Activated naive CD4-positive, alpha-beta T cell treated with anti-CD3 and anti-CD28 coated beads, Interleukin-2, amount 10 ng/mL, durations not matched to agents 7 days and 5 days (primary cell): ENCODE data around the gene AP2A1.
"Not testable (repeated sequence)": the region's sequence is repeated elsewhere in the genome, so short reads cannot be mapped to it uniquely, and the experiment has no call there.

Experiments used
- CTCF ChIA-PET: fragments of 350-600 bp; sonication (Branson Sonifier 250); formaldehyde crosslinking; loops from one replicate; lab custom pipeline; 2021; ENCODE audit warnings: antibody characterized with exemption; lab: Charles Lee
- DNase-seq: peaks from one replicate; pipeline ENCODE4 v3.0.0-alpha.2; 2020
- H3K27ac Mint-ChIP-seq: one replicate; pipeline ENCODE4 v1.8.0; 2021; ENCODE audit warnings: mild to moderate bottlenecking, moderate library complexity, mixed read lengths
- H3K27me3 Mint-ChIP-seq: one replicate; pipeline ENCODE4 v1.8.0; 2021; ENCODE audit warnings: mild to moderate bottlenecking, mixed read lengths
- H3K36me3 Mint-ChIP-seq: one replicate; pipeline ENCODE4 v1.8.0; 2021; ENCODE audit warnings: mixed read lengths
- H3K4me1 Mint-ChIP-seq: one replicate; pipeline ENCODE4 v1.8.0; 2021; ENCODE audit warnings: mixed read lengths
- H3K4me3 Mint-ChIP-seq: one replicate; pipeline ENCODE4 v1.8.0; 2021; ENCODE audit warnings: mild to moderate bottlenecking, moderate library complexity, mixed read lengths
- H3K9me3 Mint-ChIP-seq: one replicate; pipeline ENCODE4 v1.8.0; 2021; ENCODE audit warnings: mixed read lengths

Gene AP2A1

DNA sequence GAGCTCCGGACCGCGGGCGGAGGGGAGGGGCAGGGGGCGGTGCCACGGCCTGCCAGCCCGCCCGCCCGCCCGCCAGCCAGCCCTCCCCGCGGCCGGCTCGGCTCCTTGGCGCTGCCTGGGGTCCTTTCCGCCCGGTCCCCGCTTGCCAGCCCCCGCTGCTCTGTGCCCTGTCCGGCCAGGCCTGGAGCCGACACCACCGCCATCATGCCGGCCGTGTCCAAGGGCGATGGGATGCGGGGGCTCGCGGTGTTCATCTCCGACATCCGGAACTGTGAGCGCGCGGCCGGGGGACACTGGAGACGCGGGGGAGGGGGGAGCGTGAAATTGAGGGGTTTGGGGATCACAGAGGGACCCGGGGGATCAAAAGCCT, at the start of gene AP2A1:
Gene AP2A1, plus strand, starts transcription at position 72 of the 370 bp plus-strand sequence. Its CDS starts 133 bp downstream, at position 205.
- DNase-seq, result no peak
- Mint-ChIP-seq H3K4me1 (peaks cover 34% of the 10 kb centered on the region), H3K27me3 (no peaks in the 10 kb centered on the region), H3K27ac (peak within 1 kb of the TSS; percentile 94), H3K4me3 (peak within 1 kb of the TSS; percentile 97), H3K36me3 (peaks cover 23% of the 10 kb centered on the region), H3K9me3 (no peaks in the 10 kb centered on the region)
- CTCF ChIA-PET, result no interaction called here

DNA sequence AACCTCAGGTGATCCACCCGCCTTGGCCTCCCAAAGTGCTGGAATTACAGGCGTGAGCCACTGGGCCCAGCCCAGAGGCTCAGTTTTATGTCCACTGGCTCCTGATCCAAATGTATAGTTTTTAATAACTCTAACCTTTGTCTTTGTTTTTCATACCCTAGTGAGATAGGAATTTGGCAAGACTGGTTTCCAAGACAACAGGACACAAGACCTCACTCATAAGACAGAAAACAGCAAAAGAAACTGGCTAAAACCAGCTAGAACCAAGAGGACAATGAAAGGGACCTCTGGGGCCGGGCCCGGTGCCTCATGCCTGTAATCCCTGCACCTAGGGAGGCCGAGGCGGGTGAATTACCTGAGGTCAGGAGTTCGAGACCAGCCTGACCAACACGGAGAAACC, 48.3 kb upstream of the AP2A1 start:
- CTCF ChIA-PET, result interaction anchor here (1.0 kb wide), 2 partner anchors 92 to 130 kb away, joined by 3 read pairs; no protein-coding TSS in a partner anchor
- H3K4me3 Mint-ChIP-seq, result peak overlapping the region; percentile 80
- peaks cover 3% of the 10 kb centered on the region for H3K9me3 Mint-ChIP-seq
- H3K36me3 Mint-ChIP-seq, result peaks cover 3% of the 10 kb centered on the region
- no peaks in the 10 kb centered on the region for H3K27me3 Mint-ChIP-seq
- DNase-seq, result no peak
- peaks cover 23% of the 10 kb centered on the region for H3K4me1 Mint-ChIP-seq
- peak overlapping the region; percentile 92 for H3K27ac Mint-ChIP-seq

DNA sequence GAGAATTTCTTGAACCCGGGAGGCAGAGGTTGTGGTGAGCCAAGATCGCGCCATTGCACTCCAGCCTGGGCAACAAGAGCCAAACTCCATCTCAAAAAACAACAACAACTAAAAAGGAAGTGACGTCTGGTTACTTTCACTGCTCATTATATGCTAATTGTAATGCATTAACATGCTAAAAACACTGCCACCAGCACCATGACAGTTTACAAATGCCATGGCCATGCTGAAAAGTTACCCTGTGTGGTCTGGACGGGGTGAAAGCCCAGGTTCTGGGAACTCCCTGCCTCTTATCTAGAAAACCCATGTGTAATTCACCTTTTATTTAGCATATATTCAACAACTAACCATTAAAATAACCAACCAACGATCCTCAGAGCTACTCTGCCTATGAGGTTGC, 47.8 kb upstream of the AP2A1 start:
- peak overlapping the region; percentile 42 for H3K27ac Mint-ChIP-seq
- peak overlapping the region; percentile 21 for H3K4me3 Mint-ChIP-seq
- DNase-seq, result no peak
- H3K36me3 Mint-ChIP-seq, result peaks cover 3% of the 10 kb centered on the region
- H3K27me3 Mint-ChIP-seq, result no peaks in the 10 kb centered on the region
- peaks cover 3% of the 10 kb centered on the region for H3K9me3 Mint-ChIP-seq
- CTCF ChIA-PET, result no interaction called here
- H3K4me1 Mint-ChIP-seq, result peaks cover 23% of the 10 kb centered on the region

DNA sequence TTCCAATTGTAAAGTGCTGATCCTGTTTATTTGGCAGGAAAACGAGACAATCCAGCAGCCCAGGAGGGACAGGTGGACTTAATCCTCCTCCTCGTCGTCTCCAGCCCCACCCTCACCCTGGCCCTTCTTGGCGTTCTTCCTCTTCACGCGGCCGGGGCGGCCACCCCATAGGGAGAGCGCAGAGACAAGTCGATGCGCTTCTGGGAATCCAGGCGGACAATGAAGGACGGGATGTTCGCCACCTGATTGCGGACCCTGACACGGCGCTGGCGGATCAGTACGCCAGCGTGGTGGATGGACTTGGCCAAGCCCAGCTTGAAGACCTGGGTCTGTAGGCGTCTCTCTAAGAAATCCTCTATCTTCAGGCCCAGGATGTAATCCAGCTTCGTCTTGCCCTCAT, 47.4 kb upstream of the AP2A1 start:
- H3K27ac Mint-ChIP-seq, result not testable (repeated sequence)

DNA sequence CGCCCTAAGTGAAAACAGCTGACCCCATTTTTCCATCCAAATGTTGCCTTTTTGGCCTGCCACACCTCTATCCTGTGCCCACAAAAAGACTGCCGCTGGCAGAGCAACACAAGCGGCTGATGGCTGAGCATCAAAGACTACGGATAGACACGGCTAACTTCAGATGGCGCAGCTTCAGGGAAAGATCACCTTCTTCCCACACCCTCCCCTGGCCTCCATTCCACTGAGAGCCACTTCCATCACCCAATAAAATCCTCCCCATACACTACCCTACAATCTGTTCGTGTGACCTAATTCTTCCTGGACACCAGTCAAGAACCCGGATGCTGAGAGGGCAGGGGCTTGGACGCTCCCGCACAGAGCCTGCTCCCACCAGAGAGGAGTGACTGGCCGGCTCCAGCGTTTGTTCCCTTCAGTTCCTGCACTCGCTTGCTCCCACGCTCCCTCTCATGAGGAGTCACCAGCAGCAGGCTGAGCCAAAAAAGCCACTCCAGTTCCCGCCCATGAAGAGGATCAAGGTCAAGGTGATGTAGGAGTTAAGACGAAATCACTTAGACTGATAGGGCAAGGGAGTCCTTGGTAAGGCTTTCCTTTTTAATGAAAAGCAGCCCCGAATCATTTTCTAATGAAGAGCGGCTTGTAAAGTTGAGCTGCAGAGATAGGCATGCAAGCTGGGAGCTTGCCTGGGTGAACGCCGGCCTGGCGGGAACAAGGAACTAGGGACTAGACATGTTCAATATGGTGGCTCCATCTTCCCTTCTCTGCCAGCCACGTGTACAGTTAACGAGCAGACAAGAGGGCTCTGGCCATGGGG, 39.4 kb upstream of the AP2A1 start:
- CTCF ChIA-PET, result interaction anchor here (0.6 kb wide), 1 partner anchor 18 kb away, joined by 4 read pairs; no protein-coding TSS in a partner anchor
- H3K27me3 Mint-ChIP-seq, result no peaks in the 10 kb centered on the region
- no peaks in the 10 kb centered on the region for H3K9me3 Mint-ChIP-seq
- no peak overlapping the region for H3K27ac Mint-ChIP-seq
- H3K4me1 Mint-ChIP-seq, result peaks cover 3% of the 10 kb centered on the region
- DNase-seq, result no peak
- H3K4me3 Mint-ChIP-seq, result no peak overlapping the region
- no peaks in the 10 kb centered on the region for H3K36me3 Mint-ChIP-seq

More for the DNA sequence above, 47.4 kb upstream of the AP2A1 start:
- DNase-seq, CTCF ChIA-PET, H3K27me3 Mint-ChIP-seq, H3K9me3 Mint-ChIP-seq, H3K36me3 Mint-ChIP-seq: not testable (repeated sequence)
- Mint-ChIP-seq H3K4me3 (peak overlapping the region; percentile 21), H3K4me1 (peaks cover 23% of the 10 kb centered on the region)

DNA sequence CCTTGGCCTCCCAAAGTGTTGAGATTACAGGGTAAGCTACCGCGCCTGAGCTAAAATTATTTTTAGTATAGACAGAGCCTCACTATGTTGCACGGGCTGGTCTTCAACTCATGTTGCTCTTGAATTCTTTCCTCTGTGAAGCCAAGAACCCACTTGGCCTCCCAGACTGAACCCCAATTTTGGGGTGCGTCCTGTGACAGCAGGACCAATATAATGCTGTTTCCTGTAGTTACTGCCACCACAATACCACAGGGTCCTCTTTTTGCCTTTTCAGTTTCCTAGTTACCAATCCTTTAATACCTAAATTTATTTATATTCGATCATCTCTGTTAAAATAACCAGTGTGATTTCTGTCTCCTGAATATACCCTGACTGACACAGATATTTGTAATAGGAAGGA, 36.6 kb upstream of the AP2A1 start:
- no peak for DNase-seq
- peaks cover 3% of the 10 kb centered on the region for H3K4me1 Mint-ChIP-seq
- CTCF ChIA-PET, result interaction anchor here (0.6 to 1.2 kb wide), 2 partner anchors 13 to 21 kb away, joined by 3 to 5 read pairs; no protein-coding TSS in a partner anchor
- peaks cover 9% of the 10 kb centered on the region for H3K27me3 Mint-ChIP-seq
- no peak overlapping the region for H3K27ac Mint-ChIP-seq
- no peaks in the 10 kb centered on the region for H3K36me3 Mint-ChIP-seq
- no peaks in the 10 kb centered on the region for H3K9me3 Mint-ChIP-seq
- H3K4me3 Mint-ChIP-seq, result no peak overlapping the region

DNA sequence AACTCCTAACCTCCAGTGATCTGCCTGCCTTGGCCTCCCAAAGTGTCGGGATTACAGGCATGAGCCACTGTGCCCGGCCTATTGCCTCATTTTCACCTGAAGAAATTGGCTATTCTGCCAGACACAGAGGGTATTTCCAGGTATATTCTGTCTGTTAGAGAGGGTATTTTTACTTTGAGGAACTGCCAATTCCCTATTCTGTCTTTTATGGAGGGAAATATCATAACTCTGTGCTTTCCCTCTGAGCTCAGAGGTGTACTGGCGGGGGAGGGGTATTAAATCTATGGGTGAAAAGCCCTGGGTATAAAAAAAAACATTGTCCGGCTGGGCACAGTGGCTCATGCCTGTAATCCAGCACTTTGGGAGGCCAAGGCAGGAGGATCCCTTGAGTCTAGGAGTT, 28.5 kb upstream of the AP2A1 start:
- H3K27ac Mint-ChIP-seq, result no peak overlapping the region
- no peak overlapping the region for H3K4me3 Mint-ChIP-seq
- H3K9me3 Mint-ChIP-seq, result peaks cover 3% of the 10 kb centered on the region
- peaks cover 9% of the 10 kb centered on the region for H3K27me3 Mint-ChIP-seq
- peaks cover 11% of the 10 kb centered on the region for H3K4me1 Mint-ChIP-seq
- H3K36me3 Mint-ChIP-seq, result no peaks in the 10 kb centered on the region
- DNase-seq, result no peak
- CTCF ChIA-PET, result no interaction called here

DNA sequence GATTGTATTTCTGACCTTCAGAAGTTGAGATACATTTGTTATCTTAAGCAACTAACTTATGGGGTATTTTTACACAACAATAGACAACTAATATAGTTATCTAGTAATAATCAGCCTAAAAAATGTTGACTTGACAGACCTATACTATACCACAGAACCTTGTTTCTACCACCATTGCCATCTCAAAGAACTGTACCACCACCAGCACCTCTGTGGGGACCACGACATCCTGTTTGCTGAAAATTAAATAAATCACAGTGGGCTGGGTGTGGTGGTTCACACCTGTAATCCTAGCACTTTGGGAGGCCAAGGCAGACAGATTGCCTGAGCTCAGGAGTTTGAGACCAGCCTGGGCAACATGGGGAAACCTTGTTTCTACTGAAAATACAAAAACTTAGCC, 27.7 kb upstream of the AP2A1 start:
- H3K4me3 Mint-ChIP-seq, result no peak overlapping the region
- peak overlapping the region; percentile 60 for H3K27ac Mint-ChIP-seq
- H3K4me1 Mint-ChIP-seq, result peaks cover 11% of the 10 kb centered on the region
- H3K36me3 Mint-ChIP-seq, result no peaks in the 10 kb centered on the region
- peaks cover 3% of the 10 kb centered on the region for H3K9me3 Mint-ChIP-seq
- CTCF ChIA-PET, result no interaction called here
- peaks cover 11% of the 10 kb centered on the region for H3K27me3 Mint-ChIP-seq
- no peak for DNase-seq

DNA sequence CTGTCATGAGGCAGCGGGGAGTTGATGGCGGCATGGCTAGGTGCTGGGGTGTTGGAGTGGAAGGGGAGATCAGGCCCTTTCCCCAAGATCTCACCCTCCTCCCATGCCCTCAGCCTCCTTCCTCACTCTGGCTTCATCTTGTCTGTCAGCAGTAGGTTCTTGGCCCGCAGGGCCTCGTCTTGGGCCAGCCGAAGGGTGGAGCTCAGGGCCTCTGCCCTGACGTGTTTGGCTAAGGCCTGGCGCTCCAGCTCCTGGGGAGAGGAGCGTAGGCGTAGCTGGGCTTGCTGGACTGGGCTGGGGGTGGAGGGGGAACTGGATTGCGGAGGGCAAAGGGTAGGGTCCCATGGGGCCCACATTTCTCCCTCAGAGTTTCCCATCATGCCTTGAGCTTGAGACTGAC, 26.9 kb upstream of the AP2A1 start:
- Mint-ChIP-seq H3K4me1 (peaks cover 11% of the 10 kb centered on the region), H3K27ac (no peak overlapping the region), H3K36me3 (no peaks in the 10 kb centered on the region), H3K27me3 (peaks cover 5% of the 10 kb centered on the region), H3K9me3 (peaks cover 3% of the 10 kb centered on the region), H3K4me3 (no peak overlapping the region)
- CTCF ChIA-PET, result no interaction called here
- DNase-seq, result no peak

DNA sequence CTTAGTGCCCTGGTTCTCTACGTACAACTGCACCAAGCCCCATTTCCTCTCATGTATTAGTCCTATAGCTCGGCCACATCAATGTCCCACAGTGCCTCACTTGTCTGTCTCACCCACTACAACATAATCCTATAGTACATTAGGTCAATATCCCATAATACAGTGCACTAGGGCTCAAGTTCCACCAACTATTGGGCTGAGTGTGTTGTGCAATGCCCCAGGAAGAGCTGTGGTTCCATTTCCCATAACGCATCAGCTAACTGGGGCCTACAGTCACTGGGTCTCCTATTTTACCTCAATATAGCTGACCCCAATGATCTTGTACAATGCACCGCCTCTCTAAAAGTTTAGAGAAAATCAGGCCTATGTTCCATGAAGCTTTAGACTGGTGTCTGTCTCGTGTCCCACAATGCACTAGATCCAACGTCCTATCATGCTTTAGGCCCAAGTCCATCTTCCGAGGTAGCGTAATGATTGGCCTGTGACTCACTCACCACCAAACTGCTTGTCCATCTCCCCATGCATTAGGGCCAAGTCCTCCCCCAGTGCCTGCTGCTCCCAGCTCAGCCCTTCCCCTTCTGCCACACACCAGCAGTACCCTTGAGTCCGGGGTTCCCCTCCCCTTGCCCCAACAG, 25.5 kb upstream of the AP2A1 start:
- H3K27ac Mint-ChIP-seq, result no peak overlapping the region
- H3K4me3 Mint-ChIP-seq, result no peak overlapping the region
- H3K36me3 Mint-ChIP-seq, result no peaks in the 10 kb centered on the region
- DNase-seq, result no peak
- CTCF ChIA-PET, result interaction anchor here (0.6 to 0.7 kb wide), 2 partner anchors 25 to 46 kb away, joined by 3 read pairs; no protein-coding TSS in a partner anchor
- H3K9me3 Mint-ChIP-seq, result peaks cover 3% of the 10 kb centered on the region
- H3K4me1 Mint-ChIP-seq, result peaks cover 11% of the 10 kb centered on the region
- H3K27me3 Mint-ChIP-seq, result peaks cover 3% of the 10 kb centered on the region

DNA sequence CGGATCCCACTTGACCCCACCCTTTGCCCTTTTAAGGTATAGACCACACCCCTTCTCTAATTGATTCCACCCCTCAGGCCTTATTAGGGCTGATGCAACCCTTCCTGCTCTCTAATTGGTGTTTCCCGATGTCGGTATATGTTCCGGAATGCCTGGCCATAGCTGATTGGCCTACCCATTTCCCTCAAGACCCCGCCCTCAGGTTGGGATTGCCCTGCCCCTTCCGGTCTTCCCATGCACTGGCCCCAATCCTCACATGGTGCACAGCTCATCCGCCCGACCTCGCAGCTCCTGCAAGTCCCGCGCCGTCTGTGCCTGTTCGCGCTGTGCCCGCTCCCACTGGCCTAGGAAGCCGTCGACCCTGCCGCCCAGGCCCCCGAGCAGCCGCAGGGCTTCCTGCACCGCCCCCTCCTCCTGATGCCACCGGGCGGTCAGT, 21.8 kb upstream of the AP2A1 start:
- Mint-ChIP-seq H3K27ac (no peak overlapping the region), H3K9me3 (no peaks in the 10 kb centered on the region), H3K36me3 (no peaks in the 10 kb centered on the region), H3K4me3 (no peak overlapping the region), H3K4me1 (peaks cover 3% of the 10 kb centered on the region), H3K27me3 (peaks cover 17% of the 10 kb centered on the region)
- DNase-seq, result no peak
- CTCF ChIA-PET, result no interaction called here

DNA sequence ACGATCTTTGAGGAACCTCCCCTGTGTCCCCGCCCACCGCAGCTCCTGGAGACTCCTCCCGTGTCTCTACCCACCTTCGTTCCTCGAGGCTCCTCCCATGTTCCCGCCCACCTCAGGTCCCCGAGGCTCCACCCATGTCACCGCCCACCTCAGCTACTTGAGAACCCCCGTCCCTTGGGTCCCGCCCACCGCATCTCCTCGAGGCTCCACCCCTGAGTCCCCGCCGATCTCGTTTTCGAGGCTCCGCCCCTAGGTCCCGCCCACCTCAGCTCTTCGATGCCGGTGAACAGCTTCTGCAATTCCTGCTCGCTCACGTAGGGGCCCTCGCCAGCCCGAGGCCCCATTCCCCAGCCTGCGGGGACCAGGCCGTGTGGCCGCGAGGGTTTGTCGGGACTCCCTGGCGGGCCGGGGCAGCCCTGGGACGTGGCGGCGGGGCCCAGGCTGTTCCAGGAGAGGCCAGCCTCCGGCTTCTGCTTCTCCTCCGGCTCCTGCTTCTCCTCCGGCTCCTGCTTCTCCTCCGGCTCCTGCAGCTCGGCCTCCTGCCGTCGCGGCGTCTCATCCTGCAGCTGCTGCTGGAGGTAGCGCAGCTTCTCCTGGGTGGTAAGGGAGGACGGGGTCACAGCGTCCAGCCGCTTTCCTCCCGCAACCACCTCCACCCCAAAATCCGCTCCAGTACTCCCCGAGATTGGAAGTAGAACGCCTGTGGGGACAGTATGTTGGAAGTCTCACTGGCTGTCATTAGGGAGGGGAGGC, 20.4 kb upstream of the AP2A1 start:
- Mint-ChIP-seq H3K4me1 (no peaks in the 10 kb centered on the region), H3K36me3 (no peaks in the 10 kb centered on the region), H3K4me3 (no peak overlapping the region), H3K27me3 (peaks cover 20% of the 10 kb centered on the region), H3K9me3 (no peaks in the 10 kb centered on the region), H3K27ac (no peak overlapping the region)
- DNase-seq, result peak; percentile 55
- CTCF ChIA-PET, result no interaction called here

DNA sequence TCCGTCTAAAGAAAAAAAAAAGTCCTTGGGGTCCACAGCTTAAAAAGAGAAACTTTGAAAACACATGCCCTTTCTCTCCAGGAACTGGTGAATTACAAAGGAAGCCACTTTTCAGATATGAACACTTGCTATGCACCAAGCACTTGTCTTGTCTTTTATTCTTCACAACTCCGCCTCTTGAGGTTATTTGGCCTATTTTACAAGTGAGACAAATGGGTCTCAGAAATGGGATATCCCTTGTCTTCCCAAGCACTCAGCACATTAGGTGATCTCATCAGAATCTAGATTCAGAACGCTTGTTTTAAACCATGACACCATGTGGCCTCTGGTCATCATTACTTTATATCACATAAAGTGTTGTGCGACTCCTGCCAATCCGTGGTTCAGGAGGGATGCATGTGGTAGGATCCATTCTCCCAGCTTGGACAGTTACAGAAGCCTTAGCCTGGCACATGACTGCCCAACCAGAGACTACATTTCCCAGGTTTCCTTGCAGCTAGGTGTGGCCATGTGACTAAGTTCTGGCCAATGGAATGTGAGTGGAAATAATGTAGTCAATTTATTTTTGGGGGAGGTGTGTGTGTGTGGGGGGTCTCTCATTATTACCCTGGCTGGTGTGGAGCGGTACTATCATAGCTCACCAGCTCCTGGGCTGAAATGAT, 17.6 kb upstream of the AP2A1 start:
- Mint-ChIP-seq H3K27me3 (peaks cover 19% of the 10 kb centered on the region), H3K4me3 (no peak overlapping the region), H3K9me3 (peaks cover 2% of the 10 kb centered on the region), H3K4me1 (no peaks in the 10 kb centered on the region), H3K27ac (no peak overlapping the region), H3K36me3 (no peaks in the 10 kb centered on the region)
- no peak for DNase-seq
- CTCF ChIA-PET, result interaction anchor here (0.5 kb wide), 1 partner anchor 33 kb away, joined by 4 read pairs; no protein-coding TSS in a partner anchor
